ENCODE measurements around the gene FGFR2. TPM values are rescaled to one million over a fixed set of nuclear protein-coding genes. Genes with fewer than 3 reads are reported as not detected.

The FGFR2 gene
- polyA plus RNA-seq, 1 of the 3 experiments (the other 2 are of a cell fraction): 0.02 TPM

GRCh38 chr10:121579656-121580055, 18.6 kb downstream of the FGFR2 start:
- TF ChIP-seq RFX5 (IDR thresholded peaks at IDR 0.05; ENCODE audit: low read length): no peak
- TF ChIP-seq SIN3A (IDR thresholded peaks at IDR 0.05; ENCODE audit: borderline replicate concordance, low read depth, low read length): no peak
- TF ChIP-seq SMC3 (IDR thresholded peaks at IDR 0.05; ENCODE audit: low read depth, low read length): no peak
- TF ChIP-seq GATA2 (CRISPR knock-in tag; IDR thresholded peaks at IDR 0.05): no peak
- TF ChIP-seq MAX (IDR thresholded peaks at IDR 0.05; ENCODE audit: low read depth): no peak
- no peak for TF ChIP-seq ELF1 (IDR thresholded peaks at IDR 0.05)
- no peak for TF ChIP-seq ZBTB33 (IDR thresholded peaks at IDR 0.05; ENCODE audit: borderline replicate concordance, low read depth)
- TF ChIP-seq TEAD4 (IDR thresholded peaks at IDR 0.05; ENCODE audit: borderline replicate concordance, insufficient read depth): no peak
- no peak for TF ChIP-seq RCOR1 (IDR thresholded peaks at IDR 0.05; ENCODE audit: low read length)
- TF ChIP-seq NFIC (IDR thresholded peaks at IDR 0.05; ENCODE audit: borderline replicate concordance): no peak
- no peak for TF ChIP-seq EZH2phosphoT487 (IDR thresholded peaks at IDR 0.05; ENCODE audit: borderline replicate concordance, low read depth)
- TF ChIP-seq TCF12 (IDR thresholded peaks at IDR 0.05): no peak
- Histone ChIP-seq H3K79me2 (ENCODE audit: insufficient read depth) (no peaks in the 10 kb centered on the region), H3K36me3 (replicated peaks in 1 of 2; ENCODE audit: control insufficient read depth in 1 of 2, insufficient read depth in 2 of 2, low read length in 1 of 2) (no peaks in the 10 kb centered on the region), H3K4me1 (ENCODE audit: control insufficient read depth in 1 of 2, insufficient read depth in 2 of 2, low read depth in 1 of 2, low read length in 1 of 2) (no peaks in the 10 kb centered on the region; a peak in 1 of 4 replicates), H3K9ac (no peak overlapping the region), H3K4me2 (no peak overlapping the region), H3K4me3 (ENCODE audit: low read depth in 2 of 2, low read length in 1 of 2) (no peak overlapping the region), H3K9me2 (no peaks in the 10 kb centered on the region), H3F3A (replicated peaks; ENCODE audit: insufficient read depth) (no peaks in the 10 kb centered on the region), H3K27me3 (ENCODE audit: insufficient read depth) (no peaks in the 10 kb centered on the region; the same call in 1 of the 2 replicates), H3K9me3 (no peaks in the 10 kb centered on the region), H4K20me1 (ENCODE audit: insufficient read depth) (no peaks in the 10 kb centered on the region), H2AFZ (ENCODE audit: low read depth) (no peak overlapping the region), H3K27ac (ENCODE audit: low read depth in 2 of 2, low read length in 1 of 2) (no peak overlapping the region)
- 57% methylated on average over 8 of the region's 8 CpGs for WGBS (ENCODE audit: low lambda C conversion rate)
- no peak for DNase-seq
- CTCF ChIA-PET: interaction anchor here (1.3 to 1.5 kb wide), 1 partner anchor 29 kb away, joined by 4 to 6 read pairs; no protein-coding TSS in a partner anchor
- POLR2A ChIA-PET: no interaction called here

- Histone ChIP-seq H3K4me1 (ENCODE audit: control insufficient read depth in 1 of 2, insufficient read depth in 2 of 2, low read depth in 1 of 2, low read length in 1 of 2) (no peaks in the 10 kb centered on the region; a peak in 1 of 4 replicates), H3K27ac (ENCODE audit: low read depth in 2 of 2, low read length in 1 of 2) (no peak overlapping the region), H3K4me2 (no peak overlapping the region), H3K4me3 (ENCODE audit: low read depth in 2 of 2, low read length in 1 of 2) (no peak overlapping the region), H3K9ac (no peak overlapping the region), H3F3A (replicated peaks; ENCODE audit: insufficient read depth) (no peaks in the 10 kb centered on the region), H3K9me3 (no peaks in the 10 kb centered on the region), H3K36me3 (replicated peaks in 1 of 2; ENCODE audit: control insufficient read depth in 1 of 2, insufficient read depth in 2 of 2, low read length in 1 of 2) (no peaks in the 10 kb centered on the region), H3K9me2 (no peaks in the 10 kb centered on the region), H3K27me3 (ENCODE audit: insufficient read depth) (no peaks in the 10 kb centered on the region; the same call in 1 of the 2 replicates), H4K20me1 (ENCODE audit: insufficient read depth) (no peaks in the 10 kb centered on the region), H2AFZ (ENCODE audit: low read depth) (no peak overlapping the region), H3K79me2 (ENCODE audit: insufficient read depth) (no peaks in the 10 kb centered on the region)
- POLR2A ChIA-PET: no interaction called here
- 59% methylated on average over 8 of the region's 8 CpGs for WGBS (ENCODE audit: low lambda C conversion rate)
- CTCF ChIA-PET: interaction anchor here (1.0 to 1.3 kb wide), 2 partner anchors 30 to 84 kb away, joined by 3 to 6 read pairs; no protein-coding TSS in a partner anchor
- no peak for DNase-seq
- TF ChIP-seq NFIC (IDR thresholded peaks at IDR 0.05; ENCODE audit: borderline replicate concordance) (no peak), GATA2 (CRISPR knock-in tag; IDR thresholded peaks at IDR 0.05) (no peak), POLR2AphosphoS5 (IDR thresholded peaks at IDR 0.05; ENCODE audit: low read depth, low read length) (no peak), YY1 (IDR thresholded peaks at IDR 0.05; ENCODE audit: low read depth) (no peak), REST (IDR thresholded peaks at IDR 0.05; ENCODE audit: low read depth, low read length) (no peak), RFX5 (IDR thresholded peaks at IDR 0.05; ENCODE audit: low read length) (no peak), GABPA (IDR thresholded peaks at IDR 0.05; ENCODE audit: low read depth) (no peak), TEAD4 (IDR thresholded peaks at IDR 0.05; ENCODE audit: borderline replicate concordance, insufficient read depth) (no peak), SMC3 (IDR thresholded peaks at IDR 0.05; ENCODE audit: low read depth, low read length) (no peak)
These were observed 19.3 kb downstream of the FGFR2 start for GRCh38 chr10:121578965-121579364.

Measured in SK-N-SH (cell line).